Fibroblast of pulmonary artery (primary cell): ENCODE results near the gene FBLN7.
A peak's percentile ranks its signal among the peaks of the same experiment; 100 is the strongest.

Experiments used
- DNase-seq: peaks from one replicate; pipeline ENCODE4 v3.0.0-alpha.2; 2010; ENCODE audit warnings: low read depth
- H3K4me3 ChIP-seq: replicated peaks from 2 replicates; pipeline ENCODE4 v1.5.1; 2011; ENCODE audit warnings: low read depth, mild to moderate bottlenecking, control low read depth, low read length, moderate library complexity
- TF ChIP-seq, protein P1 (sequence below): IDR thresholded peaks from 2 replicates; pipeline ENCODE4 v1.5.1; 2011; ENCODE audit warnings: mild to moderate bottlenecking, control low read depth, low read length, inconsistent platforms; ENCODE audit errors: missing control alignments

FBLN7 gene

DNA sequence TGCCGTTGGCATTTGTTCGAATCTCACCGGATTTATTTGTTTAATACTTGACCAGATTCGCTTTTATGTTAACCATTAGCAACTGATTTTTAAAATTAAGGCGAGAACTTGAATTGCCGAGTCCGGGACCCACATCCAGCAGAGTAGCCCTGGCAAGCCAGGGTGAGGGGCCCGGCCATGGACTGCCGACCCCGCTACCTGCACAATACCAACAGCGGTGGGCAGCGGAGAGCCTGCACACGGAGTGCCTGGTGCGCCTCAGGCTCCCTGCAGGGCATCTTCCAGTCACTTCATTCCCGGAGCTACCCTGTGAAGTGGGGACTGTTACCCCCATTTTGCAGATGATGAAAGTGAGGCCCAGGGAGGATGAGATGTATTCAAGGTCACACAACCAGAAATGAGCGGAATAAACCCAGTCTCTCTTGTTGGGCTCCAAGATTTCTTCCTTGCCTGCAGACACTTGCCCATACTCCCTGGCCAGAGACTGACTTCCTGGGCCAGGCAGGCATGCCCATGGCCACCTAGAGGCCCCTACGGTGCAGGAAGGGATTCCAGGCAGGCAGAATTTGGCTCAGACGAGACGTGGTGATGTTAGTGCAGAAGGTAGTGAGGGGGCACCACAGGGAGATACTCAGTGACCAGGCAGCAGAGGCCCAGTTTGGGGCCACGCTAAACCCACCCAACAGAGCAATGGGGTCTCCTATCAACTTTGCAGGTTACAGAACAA lies 2.9 kb downstream of the FBLN7 start:
- DNase-seq: no peak
- TF ChIP-seq, protein P1, sequence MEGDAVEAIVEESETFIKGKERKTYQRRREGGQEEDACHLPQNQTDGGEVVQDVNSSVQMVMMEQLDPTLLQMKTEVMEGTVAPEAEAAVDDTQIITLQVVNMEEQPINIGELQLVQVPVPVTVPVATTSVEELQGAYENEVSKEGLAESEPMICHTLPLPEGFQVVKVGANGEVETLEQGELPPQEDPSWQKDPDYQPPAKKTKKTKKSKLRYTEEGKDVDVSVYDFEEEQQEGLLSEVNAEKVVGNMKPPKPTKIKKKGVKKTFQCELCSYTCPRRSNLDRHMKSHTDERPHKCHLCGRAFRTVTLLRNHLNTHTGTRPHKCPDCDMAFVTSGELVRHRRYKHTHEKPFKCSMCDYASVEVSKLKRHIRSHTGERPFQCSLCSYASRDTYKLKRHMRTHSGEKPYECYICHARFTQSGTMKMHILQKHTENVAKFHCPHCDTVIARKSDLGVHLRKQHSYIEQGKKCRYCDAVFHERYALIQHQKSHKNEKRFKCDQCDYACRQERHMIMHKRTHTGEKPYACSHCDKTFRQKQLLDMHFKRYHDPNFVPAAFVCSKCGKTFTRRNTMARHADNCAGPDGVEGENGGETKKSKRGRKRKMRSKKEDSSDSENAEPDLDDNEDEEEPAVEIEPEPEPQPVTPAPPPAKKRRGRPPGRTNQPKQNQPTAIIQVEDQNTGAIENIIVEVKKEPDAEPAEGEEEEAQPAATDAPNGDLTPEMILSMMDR: no peak
- H3K4me3 ChIP-seq: no peak overlapping the region

DNA sequence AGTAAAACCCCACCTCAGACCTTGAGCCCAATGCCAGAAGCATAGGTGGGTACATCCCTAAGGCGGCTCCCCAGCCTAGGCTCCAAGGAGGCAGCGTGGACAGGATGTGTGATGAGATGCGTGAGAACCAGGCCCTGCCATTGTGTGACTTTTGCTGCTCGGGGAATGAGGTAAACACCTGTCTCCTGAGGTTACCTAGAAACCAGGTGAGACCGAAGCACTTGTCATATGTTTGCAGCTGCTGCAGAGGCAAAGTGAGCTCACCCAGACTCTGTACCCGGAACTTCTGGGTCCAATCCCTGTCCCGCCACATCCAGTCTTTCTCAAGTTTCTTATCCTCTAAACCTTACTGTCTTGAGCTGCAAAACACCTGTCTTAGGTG lies 3.4 kb downstream of the FBLN7 start:
- TF ChIP-seq, protein P1: no peak
- DNase-seq: no peak
- H3K4me3 ChIP-seq: no peak overlapping the region

DNA sequence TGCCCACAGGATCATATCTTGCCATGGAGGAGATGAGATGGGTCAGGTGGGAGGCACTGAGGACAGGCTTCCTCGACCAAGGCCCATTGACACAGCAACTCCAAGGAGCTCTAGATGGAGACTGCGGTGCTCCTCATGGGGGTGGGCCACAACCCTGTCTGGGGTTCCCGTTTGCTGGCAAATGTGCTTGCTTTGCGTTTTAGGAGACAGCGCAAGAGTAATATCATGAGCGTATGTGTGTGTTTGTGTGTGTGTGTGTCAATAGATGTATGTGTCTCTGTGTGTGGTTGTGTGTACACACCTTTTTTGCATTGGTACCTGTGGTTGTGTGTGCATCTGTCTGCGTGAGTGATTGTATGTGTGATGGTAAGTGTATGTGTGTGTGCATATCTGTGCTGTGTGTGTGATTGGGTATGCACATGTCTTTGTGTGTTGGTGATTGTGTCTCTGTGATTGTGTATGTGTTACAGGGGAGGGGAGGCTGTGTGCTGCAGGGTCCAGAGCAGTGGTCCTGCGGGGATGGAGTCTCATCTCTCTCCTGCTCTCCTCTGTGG lies 4.4 kb downstream of the FBLN7 start:
- TF ChIP-seq, protein P1: no peak
- H3K4me3 ChIP-seq: no peak overlapping the region

DNA sequence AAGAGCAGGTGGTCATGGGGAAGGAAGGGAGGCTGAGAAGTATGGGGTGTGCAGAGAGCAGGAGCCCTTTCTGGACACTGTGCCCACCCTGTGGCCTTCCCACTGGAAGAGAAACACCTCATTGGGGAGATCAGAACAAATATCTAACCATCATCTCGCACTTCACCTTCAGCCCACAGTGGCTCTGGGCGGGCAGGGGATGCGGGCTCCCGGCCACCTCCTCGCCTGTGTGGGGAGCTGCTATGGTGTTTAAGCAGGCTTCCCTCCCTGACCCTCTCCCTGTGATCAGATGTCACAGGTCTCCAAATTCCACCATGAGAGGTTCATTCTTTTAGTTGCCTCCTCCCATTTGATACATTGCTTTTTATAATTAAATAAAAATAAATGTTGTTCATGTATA lies 5.0 kb downstream of the FBLN7 start:
- TF ChIP-seq, protein P1: no peak
- DNase-seq: no peak

More for the DNA sequence above, 4.4 kb downstream of the FBLN7 start:
- DNase-seq: no peak

DNA sequence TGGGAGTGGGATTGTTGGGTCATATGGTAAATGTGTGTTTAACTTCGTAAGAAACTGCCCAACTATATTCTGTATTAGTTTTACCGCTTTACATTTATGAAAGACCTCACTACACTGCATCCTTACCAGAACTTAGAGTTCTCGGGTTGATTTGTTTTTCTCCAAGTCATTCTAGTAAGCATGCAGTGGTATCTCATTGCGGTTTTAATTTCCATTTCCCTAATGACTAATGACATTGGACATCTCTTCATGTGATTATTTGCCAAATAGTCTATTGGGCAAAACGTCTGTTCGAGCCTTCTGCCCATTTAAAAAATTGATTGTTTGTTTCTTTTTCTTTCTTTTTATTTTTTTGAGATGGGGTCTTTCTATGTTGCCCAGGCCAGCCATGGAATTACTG lies 6.8 kb downstream of the FBLN7 start:
- no peak overlapping the region for H3K4me3 ChIP-seq
- TF ChIP-seq, protein P1: no peak
- DNase-seq: no peak

More for the DNA sequence above, 5.0 kb downstream of the FBLN7 start:
- H3K4me3 ChIP-seq: no peak overlapping the region

DNA sequence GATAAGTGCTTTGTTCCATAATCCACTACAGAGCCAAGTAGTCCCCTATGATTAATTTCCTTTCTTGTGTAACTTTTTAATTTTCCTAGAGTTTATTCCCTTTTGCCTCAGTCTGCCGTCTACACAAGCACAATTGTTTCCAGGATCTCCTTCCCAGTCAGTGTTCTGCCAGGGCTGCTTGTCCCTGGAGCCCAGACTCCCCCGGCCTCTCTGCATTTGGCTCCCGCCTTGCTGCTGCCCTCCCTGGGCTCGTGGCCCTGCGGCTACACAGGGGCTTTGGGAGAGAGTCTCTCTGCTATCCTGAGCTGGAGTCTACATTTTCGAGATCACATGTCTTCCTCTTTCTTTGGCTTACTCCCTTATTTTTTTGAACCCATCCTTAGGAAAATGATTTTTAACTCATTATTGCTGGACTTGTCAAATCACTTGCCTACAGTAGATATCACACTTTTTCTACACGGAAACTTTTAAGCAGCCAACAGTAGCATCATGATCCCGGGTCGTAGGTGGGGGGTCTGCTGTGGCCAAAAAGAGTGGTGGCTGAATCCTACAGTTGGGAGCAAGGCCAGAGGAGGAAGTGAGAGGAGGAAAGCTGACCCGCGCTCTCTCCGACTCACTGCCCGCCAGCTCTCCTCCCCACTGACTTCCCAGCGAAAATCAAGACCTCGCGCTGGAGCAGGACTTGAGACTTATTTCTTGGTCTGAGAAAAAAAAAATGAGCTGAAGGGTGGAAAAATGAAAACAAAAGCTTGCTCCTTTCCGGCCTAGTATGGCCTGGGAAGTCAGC lies 9.4 kb downstream of the FBLN7 start:
- H3K4me3 ChIP-seq: peak overlapping the region; percentile 4
- DNase-seq: peak; percentile 71
- TF ChIP-seq, protein P1: no peak
